NCI-H524 (cell line): ENCODE results near the gene CCDC106.
A peak's percentile ranks its signal among the peaks of the same experiment; 100 is the strongest.

Source experiments
- DNase-seq, 2 experiments: peaks; one replicate each; lab custom pipeline; 2025; lab: John Stamatoyannopoulos, UW

The CCDC106 gene

DNA sequence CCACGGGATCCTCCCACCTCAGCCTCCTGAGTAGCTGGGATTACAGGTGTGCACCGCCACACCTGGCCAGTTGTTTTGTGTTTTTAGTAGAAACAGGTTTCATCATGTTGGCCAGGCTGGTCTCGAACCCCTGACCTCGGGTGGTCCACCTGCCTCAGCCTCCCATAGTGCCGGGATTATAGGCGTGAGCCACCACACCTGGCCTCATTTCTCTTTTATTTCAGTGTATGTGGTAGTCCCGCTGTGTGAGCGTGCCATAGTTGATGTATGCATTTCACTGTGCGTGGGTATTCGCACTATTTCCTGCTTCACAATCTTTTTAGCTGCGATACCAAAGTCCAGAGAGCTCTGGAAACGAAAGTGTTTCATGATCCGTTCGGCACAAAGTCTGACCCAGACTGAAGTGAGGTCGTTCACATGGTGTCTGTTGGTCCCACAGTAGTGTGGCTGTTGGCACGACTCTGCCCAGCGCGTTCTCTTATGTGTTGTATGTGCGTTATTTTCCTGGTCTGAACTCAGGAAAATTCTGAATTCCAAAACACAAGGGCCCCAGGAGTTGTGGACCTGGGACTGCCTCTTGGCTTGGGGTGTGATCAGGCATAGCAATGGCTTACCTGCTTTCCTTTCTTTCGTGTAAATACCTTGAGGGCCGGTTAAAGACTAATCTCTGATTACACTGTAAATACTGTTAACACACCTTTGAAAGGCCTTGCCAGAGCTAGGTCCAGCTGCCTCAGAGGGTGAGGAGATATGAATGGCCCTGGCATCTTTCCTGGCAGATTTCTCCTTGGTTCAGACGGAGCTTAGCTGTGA, 35.6 kb downstream of the CCDC106 start:
- DNase-seq, result no peak

DNA sequence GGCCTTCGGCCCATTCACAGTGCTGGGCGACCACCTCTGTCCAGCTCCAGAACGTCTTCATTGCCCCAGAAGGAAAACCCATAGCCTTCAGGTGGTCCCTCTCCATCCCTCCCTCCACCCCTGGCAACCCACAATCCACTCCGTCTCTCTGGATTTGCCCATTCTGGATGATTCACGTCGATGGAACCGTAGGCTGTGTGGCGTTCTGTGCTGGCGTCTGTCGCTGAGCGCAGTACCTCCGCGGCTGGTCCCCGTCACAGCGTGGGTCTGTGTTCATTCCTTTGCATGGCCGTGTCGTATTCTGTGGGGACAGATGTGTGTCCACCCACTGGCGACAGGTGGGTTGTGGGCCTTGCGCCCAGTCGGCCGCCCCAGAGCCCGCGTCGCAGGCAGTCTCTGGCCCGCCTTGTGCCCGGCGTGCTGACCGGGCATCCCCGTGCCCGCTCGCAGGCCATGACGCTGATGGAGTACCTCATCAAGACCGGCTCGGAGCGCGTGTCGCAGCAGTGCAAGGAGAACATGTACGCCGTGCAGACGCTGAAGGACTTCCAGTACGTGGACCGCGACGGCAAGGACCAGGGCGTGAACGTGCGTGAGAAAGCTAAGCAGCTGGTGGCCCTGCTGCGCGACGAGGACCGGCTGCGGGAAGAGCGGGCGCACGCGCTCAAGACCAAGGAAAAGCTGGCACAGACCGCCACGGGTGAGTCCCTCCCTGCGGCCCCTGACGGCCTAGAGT, 37.1 kb downstream of the CCDC106 start:
- DNase-seq, result no peak

DNA sequence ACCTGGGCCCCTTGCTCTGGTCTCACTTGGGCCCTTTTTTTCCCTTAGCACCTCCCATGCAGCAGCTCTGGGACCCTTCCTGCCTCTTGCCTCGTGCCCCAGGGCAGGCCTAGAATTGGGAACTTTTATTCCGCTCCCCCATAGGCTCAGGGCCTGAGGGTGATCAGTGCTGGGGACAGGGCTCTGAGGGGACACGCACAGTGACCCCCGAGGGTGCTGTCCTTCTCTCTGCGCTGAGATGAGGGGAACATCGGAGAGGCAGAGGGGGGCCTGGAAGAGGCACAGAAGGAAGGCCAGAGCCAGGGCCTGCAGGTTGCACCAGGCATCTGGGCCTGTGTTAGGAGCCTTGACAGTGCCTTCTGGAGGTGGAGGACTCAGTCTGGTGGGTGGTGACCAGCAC, 37.8 kb downstream of the CCDC106 start:
- no peak for DNase-seq

DNA sequence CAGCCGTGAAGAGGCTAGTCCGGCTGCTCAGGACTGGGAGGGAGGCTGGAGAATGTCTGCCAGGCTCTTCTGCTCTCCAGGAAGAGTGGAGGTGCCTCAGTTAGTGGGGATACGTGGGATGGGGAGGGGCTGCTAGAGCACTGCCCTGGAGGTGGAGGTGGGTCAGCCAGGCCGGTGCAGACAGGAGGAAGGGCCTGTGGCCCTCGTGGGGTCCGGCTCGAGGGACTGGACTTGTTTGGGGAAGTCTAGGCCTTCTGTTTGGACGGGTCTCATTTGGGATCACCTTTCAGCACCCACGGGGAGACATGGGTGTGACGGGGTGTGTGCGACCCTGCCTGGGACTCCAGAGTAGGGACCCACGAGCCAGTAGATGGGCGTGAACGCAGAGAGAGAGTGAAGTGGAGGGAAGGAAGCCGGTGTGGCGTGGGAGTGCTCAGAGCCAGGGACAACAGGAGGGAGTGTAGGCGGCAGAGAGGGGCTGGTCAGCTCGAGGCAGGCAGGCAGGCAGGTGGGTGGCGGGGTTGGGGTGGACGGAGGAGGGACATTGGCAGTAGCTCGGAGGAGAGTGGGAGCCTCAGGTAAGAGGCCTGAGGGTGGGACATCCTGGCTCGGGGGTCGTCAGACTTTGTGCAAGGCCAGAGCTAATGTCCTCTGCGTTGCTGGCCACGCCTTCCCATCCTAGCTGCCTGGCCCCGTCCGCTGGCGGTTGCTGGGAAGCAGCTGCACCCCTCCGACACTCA, 38.5 kb downstream of the CCDC106 start:
- no peak for DNase-seq

GRCh38 chr19:55687281-55688201, 39.5 kb downstream of the CCDC106 start:
- DNase-seq, result no peak

DNA sequence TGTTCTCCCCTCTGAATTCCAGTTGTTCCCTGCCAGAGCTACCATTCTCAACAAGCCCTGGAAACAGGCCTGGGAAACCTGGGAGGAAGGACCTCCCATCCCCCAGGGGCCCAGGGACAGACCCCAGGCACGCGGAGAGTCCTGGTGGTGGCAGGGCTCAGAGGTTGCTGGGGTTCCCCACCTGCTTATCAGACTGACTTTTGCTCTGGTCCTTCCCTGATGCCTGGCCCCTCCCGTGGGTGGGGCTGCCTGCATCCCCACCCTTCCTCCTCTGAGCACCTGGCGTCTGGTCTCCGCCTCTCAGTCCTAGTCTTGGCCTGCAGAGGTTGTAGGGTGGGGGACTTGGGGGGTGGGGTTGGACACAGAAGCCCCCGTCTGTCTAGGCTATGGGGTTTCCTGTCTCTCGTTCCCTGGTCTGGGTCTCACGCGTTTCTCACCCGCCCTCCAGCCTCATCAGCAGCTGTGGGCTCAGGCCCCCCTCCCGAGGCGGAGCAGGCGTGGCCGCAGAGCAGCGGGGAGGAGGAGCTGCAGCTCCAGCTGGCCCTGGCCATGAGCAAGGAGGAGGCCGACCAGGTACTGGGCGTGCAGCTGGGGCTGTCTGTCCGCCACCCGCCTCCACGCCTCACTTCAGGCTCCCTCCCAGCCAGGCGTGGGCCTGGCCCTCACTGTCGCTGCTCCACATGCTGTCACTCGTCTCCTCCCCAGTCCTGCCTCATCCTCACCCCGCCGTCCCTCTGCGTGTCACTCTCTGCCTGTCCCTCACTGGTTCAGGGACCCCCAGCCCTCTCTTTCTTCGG, 40.6 kb downstream of the CCDC106 start:
- peak in 1 of 2 experiments; percentile 25 for DNase-seq

DNA sequence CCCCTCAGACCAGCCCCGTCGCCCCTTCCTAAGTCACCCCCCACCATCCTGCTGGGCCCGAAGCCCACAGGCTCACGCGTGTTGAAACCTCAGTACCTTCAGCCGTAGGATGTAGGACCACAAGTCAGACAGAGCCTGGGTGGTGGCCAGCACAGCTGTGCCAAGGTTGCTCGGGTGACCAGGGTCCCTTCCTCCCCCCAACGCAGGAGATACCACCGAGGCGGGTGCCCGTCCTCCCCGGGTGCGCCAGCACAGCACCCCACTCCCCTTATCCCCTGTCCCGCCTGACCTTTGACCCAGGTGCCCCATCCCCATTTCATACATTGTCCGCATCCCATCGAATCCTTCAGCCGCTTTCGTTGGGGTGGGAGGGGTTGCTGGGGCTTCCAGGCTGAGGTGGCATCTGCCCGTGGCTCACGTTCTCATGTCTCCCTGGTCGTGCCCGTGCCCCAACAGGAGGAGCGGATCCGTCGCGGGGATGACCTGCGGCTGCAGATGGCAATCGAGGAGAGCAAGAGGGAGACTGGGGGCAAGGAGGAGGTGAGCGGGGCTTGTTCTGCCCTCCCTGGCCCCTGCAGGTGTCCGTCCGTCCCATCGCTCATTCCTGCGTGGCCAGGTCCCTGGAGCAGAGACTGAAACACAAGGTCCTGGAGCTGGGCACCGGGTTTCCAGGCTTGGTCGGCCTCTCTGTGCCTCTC, 41.5 kb downstream of the CCDC106 start:
- no peak for DNase-seq

GRCh38 chr19:55690109-55690768, 42.2 kb downstream of the CCDC106 start:
- DNase-seq, result no peak

- DNase-seq, result no peak
Observed at GRCh38 chr19:55690769-55691545, 42.9 kb downstream of the CCDC106 start.

- DNase-seq, result no peak
Observed at GRCh38 chr19:55691561-55692481, 43.8 kb downstream of the CCDC106 start.

- DNase-seq, result no peak
Observed at GRCh38 chr19:55692681-55693081, 44.7 kb downstream of the CCDC106 start.

DNA sequence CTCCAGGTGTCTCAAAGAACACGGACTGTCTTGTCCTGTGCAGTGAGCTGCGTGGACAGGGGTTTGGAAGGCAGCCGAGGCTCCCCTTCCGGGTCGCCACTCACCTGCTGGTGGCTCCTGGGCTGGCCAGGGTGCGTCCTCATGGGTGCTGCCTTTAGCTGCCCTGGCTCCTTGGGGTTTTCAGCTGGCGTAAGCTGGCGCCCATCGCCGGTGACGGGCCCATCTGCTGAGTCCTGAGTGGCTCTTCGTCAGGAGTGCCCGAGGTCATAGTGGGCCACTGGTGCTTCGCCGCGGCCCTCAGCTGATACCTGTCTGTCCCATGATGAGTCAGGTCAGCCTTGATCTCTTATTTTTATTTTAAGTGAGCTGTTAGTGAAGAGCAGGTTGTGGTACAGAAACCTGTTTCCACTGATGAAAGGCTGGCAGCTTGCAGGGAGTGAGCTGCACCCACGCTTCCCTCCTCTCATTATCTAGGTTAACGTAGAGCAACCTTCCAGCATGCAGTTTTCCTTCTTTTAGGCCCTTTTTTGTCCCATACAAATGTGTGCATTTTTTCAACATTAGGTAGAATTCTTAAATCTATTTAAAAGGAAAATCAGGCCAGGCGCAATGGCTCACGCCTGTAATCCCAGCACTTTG, 45.4 kb downstream of the CCDC106 start:
- DNase-seq, result no peak

DNA sequence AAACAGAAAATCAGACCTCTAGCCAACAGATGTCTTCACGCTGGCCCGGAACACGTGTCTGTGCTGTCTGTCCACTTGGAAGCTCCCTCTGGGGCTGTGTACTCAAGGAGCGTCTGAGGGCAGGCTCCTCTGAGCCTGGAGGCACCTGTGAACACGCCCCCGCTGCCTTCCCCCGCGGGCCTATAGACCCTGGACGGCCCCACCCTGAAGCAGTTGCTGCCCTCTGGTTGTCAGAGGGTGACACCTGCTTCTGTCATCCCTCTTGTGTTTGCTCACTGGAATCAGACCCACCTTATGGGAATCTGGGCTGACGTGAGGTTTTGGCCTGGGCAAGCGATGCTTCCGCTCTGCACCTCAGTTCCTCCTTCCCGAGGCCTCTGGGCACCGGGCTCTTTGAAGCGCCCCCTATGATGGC, 46.2 kb downstream of the CCDC106 start:
- DNase-seq, result no peak

- no peak for DNase-seq
Observed at GRCh38 chr19:55694656-55695491, 46.9 kb downstream of the CCDC106 start.

DNA sequence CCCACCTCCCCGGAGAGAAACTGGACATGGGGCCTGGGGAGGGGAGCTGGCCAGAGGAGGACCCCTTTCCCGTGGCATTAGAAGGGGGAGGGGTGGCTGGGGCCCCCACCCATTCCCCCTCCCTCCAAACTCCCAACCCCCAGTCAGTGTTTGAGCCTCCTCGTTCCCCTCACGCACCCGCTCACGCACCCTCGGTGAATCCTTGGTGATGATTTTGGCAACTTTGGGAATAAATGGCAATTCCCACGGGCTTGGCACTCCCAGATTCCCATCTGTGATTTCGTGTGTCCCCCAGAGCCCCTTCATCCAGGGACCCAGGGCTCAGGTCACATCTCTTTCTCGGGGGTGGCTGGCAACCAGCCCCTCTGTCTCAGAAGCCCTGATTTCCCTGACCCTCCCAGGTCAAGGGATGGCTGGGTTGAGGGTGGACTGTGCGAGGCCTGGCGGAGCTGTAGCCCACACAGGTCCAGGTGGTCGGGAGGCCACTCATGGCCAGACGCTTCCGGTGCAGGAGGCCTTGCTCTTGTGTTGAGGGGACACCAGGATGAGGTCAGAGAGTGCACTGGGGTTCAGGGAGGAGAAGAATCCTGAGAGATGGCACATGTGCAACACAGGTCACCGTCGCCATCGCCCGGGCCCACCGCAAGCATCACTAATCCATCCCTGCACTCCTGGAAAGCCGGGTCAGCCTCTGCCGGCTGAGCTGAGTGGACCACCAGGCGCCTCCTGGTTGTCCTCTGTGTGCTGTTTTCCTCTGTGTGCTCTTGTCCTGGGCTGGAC, 47.7 kb downstream of the CCDC106 start:
- no peak for DNase-seq
